Urothelium cell line (cell line): ENCODE data around the gene GRM6.

Source experiments
- DNase-seq: peaks from one replicate; pipeline ENCODE4 v3.0.0; 2011; ENCODE audit warnings: low spot score, mixed read lengths
- FAIRE-seq: peaks from 2 replicates; lab custom pipeline; 2011; peaks lifted over from hg19 to GRCh38; lab: Jason Lieb, UNC

GRM6 gene

GRCh38 chr5:178994580-178995340, at the start of gene GRM6:
GRM6 (minus strand) TSS chr5:178995320; CDS start chr5:178994944, 376 bp downstream.
- FAIRE-seq (no peak), DNase-seq (peak; percentile 18)

- DNase-seq: no peak
- no peak for FAIRE-seq
These were observed 49.6 kb upstream of the GRM6 start for GRCh38 chr5:179044765-179045164.

DNA sequence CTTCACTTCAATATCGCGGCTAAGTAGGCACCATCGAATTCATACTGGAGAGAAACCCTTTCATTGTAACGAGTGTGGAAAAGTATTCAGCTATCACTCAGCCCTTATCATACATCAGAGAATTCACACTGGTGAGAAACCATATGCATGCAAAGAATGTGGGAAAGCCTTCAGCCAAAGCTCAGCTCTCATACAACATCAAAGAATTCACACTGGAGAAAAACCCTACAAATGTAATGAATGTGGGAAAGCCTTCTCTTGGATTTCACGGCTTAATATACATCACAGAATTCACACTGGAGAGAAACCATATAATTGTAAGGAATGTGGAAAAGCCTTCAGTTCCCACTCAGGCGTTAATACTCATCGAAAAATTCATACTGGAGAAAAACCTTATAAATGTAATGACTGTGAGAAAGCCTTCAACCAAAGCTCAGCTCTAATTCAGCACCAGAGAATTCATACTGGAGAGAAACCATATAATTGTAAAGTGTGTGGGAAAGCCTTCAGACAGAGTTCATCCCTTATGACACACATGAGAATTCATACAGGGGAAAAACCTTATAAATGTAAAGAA, 38.0 kb upstream of the GRM6 start:
- FAIRE-seq: no peak
- no peak for DNase-seq

GRCh38 chr5:179023528-179024189, 28.5 kb upstream of the GRM6 start, which contains the start of gene ZNF879:
ZNF879 (plus strand) TSS chr5:179023804; CDS start chr5:179025005, 1,201 bp downstream.
- FAIRE-seq (peak; percentile 89), DNase-seq (peak; percentile 94)

DNA sequence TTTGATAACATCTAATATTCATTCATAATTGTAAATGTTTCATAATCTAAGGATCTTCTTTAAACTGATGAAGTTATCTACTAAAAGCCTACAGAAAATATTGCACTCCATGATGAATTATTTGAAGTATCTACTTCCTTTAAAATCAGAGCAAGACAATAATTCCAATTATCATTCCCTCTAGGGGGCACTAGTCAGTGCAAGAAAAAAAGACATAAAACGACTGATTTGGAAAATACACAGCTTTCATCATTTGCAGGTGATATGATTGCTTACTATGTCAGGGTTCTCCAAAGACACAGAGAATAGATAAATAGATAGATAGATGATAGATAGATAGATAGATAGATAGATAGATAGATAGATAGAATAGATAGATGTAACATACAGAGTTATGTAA, 13.5 kb upstream of the GRM6 start:
- DNase-seq (no peak), FAIRE-seq (no peak)

GRCh38 chr5:179006564-179006963, 11.4 kb upstream of the GRM6 start:
- no peak for FAIRE-seq
- DNase-seq: no peak

GRCh38 chr5:178998441-178998840, 3.3 kb upstream of the GRM6 start:
- FAIRE-seq: no peak
- DNase-seq: no peak

GRCh38 chr5:178997191-178997590, 2.1 kb upstream of the GRM6 start:
- FAIRE-seq (no peak), DNase-seq (no peak)

DNA sequence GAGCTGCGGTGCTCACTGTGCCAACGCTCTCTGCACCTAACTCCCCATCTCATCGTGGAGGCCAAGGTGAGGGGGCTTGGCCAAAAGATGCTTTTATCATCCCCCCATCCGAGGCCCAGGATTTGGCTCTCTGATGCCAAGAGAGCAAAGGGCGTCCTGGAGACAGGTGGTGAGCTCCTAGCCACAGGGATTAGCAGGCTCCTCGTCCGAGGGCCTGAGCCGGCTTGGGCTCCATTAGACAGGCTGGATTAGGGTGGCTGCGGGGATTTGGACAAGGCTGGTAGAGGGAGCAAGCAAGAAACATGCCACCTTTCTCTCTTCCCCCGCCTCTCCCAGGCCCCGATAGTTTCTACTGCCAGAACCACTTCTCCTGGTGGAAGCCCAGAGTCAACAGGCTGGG, 1.0 kb upstream of the GRM6 start:
- DNase-seq: no peak
- FAIRE-seq: no peak

DNA sequence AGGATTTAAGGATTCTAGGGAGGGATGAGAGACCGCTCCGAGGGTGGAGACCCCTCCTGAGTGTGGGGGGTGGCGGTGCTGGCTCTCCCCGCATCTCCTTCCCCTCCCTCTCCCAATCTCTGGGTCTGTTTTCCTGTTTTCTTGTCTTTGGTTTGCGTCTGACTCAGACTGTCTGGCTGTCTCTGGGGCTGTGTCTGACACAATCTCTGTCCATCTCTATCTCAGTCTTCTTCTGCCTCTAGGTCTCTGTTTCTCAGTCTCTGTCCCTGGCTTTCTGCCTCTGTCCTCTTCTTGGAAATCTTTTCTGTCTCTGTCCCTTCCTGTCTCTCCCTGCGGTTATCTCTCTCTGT, 196 bp upstream of the GRM6 start:
- DNase-seq (no peak), FAIRE-seq (no peak)

- DNase-seq: no peak
- no peak for FAIRE-seq
These were observed 1.1 kb downstream of the GRM6 start for GRCh38 chr5:178993955-178994579.

GRCh38 chr5:178993236-178993765, 1.8 kb downstream of the GRM6 start:
- DNase-seq: no peak
- no peak for FAIRE-seq

DNA sequence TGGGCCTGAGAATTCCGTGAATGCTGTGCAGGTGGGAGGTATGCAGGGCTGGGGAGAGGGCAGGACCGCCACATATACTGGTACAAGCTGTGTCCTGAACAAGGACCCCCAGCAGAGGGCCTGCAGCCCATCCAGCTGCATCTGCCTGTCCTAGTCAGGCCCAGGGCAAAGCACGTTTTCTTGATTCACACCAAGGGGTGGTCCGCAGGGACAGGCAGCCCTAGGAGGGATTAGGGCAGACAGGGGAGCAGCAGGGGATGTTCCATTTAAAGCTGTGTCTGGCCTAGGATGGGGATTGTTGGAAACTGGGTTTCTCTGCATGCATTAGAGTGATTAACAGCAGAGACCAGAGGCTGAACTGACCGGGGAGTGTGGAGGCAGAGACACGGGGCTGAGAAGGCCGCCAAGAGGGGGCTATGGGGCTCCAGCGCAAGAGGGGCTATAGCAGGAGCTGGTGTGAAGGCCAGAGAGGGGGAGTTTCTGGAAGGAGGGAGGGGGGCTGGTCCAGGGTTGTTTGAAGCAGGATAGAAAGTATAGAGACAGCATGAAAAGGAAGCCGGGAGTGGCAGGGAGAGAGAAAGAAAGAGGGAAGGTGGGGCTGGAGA, 2.7 kb downstream of the GRM6 start:
- FAIRE-seq (no peak), DNase-seq (no peak)

GRCh38 chr5:178991190-178992145, 3.7 kb downstream of the GRM6 start:
- FAIRE-seq (no peak), DNase-seq (no peak)

DNA sequence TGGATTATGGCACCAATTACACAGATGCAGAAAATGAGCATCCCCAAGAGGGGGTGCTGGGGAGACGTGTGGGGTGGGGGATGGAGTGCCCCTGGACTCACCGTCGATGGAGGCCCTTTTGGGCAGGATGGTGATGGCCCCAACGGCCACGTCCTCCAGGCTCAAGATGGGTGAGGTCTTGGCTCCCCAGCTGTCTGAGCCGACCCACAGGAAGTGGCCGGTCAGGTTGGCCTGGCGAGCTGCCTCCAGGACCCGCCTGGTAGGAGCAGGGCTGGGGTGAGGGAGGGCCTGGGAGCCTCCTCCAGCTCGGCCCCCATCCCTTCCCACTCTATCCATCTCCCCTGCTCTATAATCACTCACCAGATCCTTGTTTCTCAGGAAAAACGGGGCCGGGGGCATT, 4.6 kb downstream of the GRM6 start:
- FAIRE-seq (no peak), DNase-seq (no peak)

DNA sequence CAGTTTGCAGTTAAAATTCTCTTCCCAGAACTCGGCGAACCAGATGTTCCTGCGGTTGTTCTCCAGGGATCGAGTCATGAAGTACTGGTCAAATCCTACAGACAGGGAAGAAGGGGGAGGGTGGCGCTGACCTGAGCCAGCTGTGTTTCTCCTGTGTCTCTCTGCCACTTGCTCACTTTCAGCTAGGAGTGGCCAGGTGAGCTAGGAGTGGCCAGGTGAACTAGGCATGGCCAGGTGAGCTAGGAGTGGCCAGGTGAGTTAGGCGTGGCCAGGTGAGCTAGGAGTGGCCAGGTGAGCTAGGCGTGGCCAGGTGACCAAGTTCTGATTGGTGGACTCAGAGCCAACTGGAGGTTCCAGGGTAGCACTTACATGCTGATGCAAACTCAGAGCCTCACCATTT, 5.8 kb downstream of the GRM6 start:
- no peak for DNase-seq
- no peak for FAIRE-seq

DNA sequence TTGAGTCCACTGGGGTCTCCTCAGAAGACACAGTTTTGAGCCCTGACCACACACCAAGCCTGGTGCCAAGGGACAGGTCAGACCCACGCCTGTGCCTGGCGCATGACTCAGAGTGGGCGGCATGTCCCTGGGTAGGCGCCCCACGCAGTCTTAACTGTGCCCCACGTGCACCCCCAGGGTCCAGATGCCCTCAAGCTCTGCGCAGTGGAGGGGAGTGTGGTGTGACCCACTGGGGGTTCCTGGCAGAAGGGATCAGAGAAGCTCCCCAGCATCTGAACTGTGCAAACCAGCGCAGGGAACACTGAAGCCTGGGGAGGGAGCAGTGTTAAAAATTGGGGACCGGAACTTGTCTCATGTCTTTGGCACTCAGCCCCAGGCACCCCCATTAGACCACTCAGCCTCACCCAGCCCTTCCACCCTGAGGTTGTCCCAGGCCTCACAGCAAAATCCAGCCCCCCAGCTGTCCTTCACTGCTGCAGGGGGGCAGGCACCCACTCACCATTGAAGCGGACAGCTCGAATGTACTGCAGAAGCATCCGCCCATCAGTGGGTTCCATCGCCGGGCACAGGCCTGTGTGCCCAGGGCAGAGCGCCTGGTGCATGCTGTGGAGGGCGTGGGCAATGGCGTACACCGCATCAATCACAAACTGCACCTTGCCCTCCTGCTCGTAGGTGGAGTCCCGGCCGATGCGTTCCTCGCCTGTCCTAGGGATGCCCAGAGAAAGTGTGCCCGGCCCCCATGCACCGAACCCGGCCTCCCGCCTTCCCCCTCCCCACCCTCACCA, 6.5 kb downstream of the GRM6 start:
- DNase-seq (no peak), FAIRE-seq (no peak)

DNA sequence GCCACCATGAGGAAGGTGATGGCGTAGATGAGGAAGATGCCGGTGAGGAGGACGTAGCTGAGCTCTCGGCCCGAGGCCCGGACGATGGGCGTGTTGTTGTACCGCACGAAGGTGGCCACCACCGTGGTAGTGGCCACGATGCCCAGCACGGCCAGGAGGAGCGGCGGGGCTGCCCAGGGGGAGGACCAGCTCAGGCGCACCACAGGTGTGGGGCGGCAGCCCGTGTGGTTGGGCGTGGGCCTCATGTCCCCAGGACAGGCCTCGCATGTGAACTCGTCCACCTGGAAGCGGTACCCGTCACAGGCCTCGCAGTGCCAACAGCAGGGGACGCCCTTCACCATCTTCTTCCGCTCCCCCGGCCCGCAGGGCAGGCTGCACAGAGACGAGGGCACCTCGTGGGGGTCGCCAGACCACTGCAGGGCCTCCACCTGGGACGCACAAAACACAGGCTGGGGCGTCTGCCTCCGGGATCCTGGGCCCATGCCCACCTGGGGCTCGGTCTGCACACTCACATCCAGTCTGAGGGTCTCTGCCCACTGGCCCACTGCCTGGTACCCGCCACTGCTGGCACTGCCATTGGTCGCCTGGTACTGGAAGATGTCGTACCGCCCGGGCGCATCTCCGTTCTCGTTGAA, 8.7 kb downstream of the GRM6 start:
- FAIRE-seq (no peak), DNase-seq (no peak)
